HTERT RPE-1 (cell line): Measurements from ENCODE around the gene PDIA2.

Experiments used
- in situ Hi-C: fragments of 300-500 bp; cut with MboI; formaldehyde crosslinking; loops from 4 replicates; pipeline ENCODE4 v1.14.3; 2020; ENCODE audit warnings: low sequenced_read_pairs

The PDIA2 gene

GRCh38 chr16:279531-279930 is 3.4 kb upstream of the PDIA2 start:
- in situ Hi-C loops: no loop called here

- in situ Hi-C loops: no loop called here
Observed at GRCh38 chr16:280005-280460, 2.9 kb upstream of the PDIA2 start.

- in situ Hi-C loops: no loop called here
Observed at GRCh38 chr16:280552-280951, 2.4 kb upstream of the PDIA2 start, which contains the start of gene ARHGDIG. ARHGDIG (plus strand) TSS chr16:280591; CDS start chr16:280681, 90 bp downstream.

- in situ Hi-C loops: no loop called here
Observed at GRCh38 chr16:280991-281659, 1.8 kb upstream of the PDIA2 start.

- in situ Hi-C loops: no loop called here
Observed at GRCh38 chr16:281660-282255, 1.2 kb upstream of the PDIA2 start.

- in situ Hi-C loops: no loop called here
Observed at GRCh38 chr16:282491-282890, 473 bp upstream of the PDIA2 start.

- in situ Hi-C loops: no loop called here
Observed at GRCh38 chr16:284204-285120, 1.5 kb downstream of the PDIA2 start.

GRCh38 chr16:285146-286055 is 2.4 kb downstream of the PDIA2 start:
- in situ Hi-C loops: no loop called here

GRCh38 chr16:286491-287297 is 3.7 kb downstream of the PDIA2 start:
- in situ Hi-C loops: no loop called here

GRCh38 chr16:287298-287811 is 4.4 kb downstream of the PDIA2 start:
- in situ Hi-C loops: no loop called here

GRCh38 chr16:287981-288920 is 5.3 kb downstream of the PDIA2 start:
- in situ Hi-C loops: no loop called here

- in situ Hi-C loops: no loop called here
Observed at GRCh38 chr16:289395-289997, 6.5 kb downstream of the PDIA2 start.

- in situ Hi-C loops: no loop called here
Observed at GRCh38 chr16:290015-290680, 7.2 kb downstream of the PDIA2 start.

- in situ Hi-C loops: no loop called here
Observed at GRCh38 chr16:290681-291405, 7.9 kb downstream of the PDIA2 start.

GRCh38 chr16:291539-291938 is 8.6 kb downstream of the PDIA2 start:
- in situ Hi-C loops: no loop called here

- in situ Hi-C loops: no loop called here
Observed at GRCh38 chr16:293043-293775, 10.2 kb downstream of the PDIA2 start.
